Stimulated activated CD8-positive, alpha-beta memory T cell treated with anti-CD3 and anti-CD28 coated beads, Interleukin-4, amount 100 ng/mL, for 48 hours (primary cell): ENCODE results near the gene SLC22A1.

Source experiments
- DNase-seq: peaks from one replicate; pipeline ENCODE4 v3.0.0-alpha.2; 2020

SLC22A1 gene

DNA sequence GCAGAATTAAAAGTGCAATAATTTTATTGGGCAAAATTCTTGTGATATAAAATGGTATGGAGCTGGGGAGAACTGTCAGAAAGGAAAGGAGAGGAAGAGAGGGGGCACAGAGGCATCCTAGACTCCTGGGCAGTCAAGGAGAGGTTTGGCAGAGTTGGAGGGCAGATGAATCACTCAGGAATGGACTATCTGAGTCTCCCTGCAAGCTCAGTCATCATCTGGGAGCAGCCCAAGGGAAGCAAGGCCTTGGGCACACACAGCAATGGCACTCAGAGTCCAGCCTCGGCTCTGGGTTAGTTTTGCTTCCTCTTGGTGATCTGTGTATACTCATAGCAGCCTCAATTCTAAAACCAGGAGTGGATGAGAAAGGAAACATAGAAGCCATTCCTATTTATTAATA lies 67.2 kb downstream of the SLC22A1 start:
- no peak for DNase-seq

DNA sequence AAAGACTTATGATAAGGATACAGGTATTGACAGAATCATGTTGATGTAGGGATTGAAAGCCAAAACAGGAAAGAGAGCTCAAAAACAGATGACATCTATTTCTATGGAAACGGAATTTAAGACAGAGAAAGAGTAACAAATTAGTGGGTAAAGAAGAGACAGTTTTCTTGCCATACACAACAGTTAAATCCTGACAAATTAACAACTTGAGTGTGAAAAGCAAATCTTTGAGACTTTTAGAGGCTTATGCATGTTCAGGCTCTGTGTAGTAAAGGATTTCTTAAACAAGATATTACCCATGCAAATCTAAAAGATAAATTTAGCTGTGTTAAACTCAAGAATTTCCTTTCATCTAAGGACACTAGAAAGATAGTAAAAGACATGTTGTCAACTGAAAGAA lies 68.5 kb downstream of the SLC22A1 start:
- DNase-seq, result no peak

DNA sequence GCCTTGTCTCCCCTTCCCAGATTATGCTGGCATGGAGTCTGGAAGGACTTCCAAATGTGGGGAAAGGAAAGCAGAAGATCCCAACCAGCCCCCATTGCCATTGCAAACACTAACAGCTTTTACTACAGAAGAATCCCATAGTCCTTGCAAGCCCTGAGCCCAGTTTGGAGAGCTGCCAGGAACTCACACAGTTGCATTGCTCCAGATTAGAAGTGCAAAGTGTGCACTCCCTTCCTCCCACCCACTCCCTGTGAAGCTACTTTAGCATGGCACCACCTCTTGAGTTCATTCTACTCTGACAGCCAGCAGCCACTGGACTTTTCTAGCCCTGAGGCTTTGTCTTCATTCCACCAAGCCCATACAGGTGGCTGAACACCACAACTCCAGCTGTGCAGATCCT lies 69.4 kb downstream of the SLC22A1 start:
- DNase-seq, result no peak

DNA sequence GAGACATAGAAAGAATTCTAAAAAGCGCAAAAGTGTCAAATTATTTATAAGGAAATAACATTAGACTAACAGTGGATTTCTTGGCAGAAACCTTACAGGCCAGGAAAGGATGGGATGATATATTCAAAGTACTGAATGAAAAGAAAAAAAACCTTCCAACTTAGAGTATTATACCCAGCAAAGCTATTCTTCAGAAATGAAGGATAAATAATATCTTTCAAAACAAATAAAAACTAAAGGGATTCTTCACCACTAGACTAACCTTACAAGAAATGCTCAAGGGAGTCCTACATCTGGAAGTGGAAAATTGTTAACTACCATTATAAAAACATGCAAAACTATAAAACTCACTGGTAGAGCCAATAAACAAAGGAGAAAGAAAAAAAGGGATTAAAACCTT lies 71.2 kb downstream of the SLC22A1 start:
- DNase-seq, result no peak

DNA sequence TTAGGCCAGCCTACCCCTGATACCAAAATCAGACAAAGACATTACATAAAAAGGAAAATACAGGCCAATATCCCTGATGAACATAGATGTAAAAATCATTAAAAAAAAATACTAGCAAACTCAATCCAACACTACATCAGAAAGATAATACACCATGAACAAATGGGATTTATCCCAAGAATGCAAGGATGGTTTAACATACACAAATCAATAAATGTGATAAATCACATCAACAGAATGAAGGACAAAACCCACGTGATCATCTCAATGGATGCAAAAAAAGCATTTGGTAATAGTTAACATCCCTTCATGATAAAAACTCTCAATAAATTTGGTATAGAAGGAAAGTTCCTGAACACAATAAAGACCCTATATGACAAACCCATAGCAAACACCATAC lies 73.2 kb downstream of the SLC22A1 start:
- no peak for DNase-seq

DNA sequence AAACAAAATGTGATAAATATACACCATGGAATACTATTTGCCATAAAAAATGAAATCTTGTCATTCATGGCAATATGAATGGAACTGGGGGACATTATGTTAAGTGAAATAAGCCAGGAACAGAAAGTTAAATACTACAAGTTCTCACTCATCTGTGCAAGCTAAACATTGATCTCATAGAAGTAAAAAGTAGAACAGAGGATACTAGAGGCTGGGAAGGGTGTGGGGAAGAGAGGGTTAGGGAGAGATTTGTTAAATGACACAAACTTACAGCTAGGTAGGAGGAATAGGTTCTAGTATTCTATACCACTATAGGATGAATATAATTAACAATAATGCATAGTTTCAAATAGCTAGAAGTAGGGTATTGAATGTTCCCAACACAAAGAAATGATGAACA lies 76.0 kb downstream of the SLC22A1 start:
- no peak for DNase-seq

DNA sequence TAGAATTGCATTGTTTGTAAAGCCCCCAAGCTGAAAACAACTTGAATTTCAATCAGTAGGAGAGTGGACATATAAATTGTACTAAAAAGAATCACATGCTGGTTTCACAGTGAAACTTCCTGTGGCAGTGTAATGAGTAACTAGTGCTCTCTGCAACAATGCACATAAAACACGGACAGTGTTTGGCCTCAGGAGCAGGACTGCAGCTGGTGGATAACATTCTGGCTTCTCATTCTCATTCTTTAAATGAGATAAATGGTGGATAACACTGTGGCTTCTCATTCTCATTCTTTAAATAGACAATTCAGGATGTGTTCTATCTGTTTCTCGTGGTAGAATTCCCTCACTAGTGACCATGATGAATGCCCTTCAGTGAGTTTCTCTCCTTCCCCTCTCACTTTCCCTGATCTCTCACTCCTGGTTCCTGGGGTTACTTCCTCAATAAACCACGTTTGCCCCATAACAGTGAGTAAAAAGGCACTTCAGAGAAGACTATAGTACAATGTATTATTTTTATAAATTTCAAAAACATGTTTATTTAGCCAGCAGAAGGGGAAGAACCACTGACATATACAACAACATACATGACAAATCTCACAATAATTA lies 77.1 kb downstream of the SLC22A1 start:
- DNase-seq, result no peak

DNA sequence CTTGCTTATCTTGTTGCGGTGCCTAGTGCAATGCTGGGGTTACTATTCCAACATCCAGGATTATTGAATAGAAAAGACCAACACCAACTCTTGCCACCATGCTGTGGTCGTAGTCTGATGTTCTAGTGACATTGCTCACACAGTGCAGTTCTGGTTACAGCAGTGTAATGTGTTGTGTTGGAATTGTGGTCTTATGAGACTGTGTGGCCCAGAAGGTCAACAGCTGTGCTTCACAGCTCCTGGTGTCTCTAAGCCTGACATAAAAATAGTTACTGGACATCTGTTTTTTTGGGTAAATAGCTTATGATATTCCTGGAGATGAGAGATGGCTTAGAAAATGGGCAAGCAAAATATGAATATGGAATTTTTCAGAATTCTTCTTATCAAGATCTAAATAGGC lies 79.4 kb downstream of the SLC22A1 start:
- no peak for DNase-seq

DNA sequence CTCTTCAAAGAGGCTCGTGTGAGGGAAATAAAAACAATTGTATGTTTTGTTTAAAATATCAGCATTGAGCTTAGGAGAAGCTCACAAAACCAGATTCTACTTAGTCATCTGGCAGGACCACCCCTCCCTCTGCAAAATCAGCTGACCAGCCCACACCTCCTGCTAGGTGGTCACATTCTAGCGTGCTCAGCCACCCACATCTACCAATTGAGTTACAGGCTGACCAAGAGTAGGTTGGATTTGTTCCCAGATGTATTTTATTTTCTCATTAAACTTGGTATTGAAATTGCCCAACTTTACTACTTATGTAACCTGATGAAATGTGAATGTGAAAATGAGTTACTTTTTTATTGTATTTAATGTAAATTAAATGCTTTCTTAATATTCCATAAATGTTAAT lies 80.8 kb downstream of the SLC22A1 start:
- DNase-seq, result no peak

DNA sequence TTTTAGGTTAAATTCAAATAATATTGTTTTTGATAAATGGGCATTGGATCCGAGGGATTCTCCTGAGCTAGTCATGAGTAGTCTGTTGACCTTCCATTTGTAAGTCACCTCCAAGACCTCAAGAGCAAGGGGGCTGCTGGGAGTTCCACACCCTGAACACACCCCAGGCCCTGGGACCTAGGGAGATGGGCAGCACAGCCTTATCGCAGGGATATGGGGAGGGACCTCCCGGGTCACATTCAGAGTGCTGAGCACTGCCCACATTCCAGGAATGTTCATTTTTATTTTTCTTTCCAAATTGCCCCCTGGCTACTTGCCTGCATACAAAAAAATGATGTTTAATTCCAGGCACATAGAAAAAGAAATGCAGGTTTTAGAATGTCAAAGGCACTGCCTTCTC lies 81.5 kb downstream of the SLC22A1 start:
- DNase-seq, result no peak

DNA sequence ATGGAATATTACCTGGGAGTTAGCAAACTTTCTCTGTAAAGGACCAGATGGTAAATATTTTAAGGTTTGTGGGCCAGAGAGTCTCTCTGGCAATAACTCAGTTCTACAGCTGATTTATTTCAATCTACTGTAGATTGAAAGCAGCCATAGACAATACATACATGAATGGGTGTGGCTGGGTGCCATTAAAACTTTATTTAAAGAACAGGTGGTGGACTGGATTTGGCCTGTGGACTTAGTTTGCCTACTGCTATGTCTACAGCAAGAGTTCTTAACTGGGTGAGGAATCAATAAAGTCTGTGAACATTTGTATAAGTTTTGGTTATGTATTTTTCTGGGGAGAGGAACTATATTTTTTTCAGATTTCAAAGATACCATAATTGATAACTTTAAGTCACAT lies 81.9 kb downstream of the SLC22A1 start:
- DNase-seq, result no peak

DNA sequence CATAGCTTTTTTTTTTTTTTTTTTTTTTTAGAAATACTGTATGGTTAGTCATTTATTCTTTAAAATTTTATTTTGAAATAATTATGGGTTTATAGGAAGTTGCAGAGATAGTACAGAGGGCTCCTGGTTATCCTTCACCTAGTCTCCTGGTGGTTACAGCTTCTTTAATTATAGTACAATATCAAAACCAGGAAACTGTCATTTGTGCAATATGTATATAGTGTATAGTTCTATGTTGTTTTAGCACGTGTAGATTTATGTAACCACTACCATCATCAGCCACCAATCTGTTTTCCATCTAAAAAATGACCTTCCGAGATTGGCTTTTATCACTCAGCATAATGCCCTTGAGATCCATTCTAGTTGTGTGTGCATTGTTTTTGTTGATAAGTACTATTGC lies 82.3 kb downstream of the SLC22A1 start:
- no peak for DNase-seq

DNA sequence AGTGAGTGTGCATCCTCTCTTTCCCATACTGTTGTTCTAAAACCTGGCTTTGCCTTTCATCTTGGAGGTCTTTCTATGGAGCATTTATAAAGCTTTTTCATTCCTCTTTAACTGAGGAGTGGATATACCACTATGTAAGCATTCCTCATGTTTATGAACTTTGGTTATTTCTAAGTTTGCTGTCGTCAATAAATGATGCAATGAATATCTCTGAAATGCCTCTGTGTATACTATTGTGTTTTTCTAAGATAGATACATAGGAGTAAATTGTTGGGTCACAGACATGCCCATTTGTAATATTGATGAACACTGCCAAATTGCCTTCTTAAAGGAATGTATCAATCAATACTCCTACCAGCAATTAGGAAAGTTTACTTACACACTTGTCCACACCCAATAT lies 83.1 kb downstream of the SLC22A1 start:
- no peak for DNase-seq

DNA sequence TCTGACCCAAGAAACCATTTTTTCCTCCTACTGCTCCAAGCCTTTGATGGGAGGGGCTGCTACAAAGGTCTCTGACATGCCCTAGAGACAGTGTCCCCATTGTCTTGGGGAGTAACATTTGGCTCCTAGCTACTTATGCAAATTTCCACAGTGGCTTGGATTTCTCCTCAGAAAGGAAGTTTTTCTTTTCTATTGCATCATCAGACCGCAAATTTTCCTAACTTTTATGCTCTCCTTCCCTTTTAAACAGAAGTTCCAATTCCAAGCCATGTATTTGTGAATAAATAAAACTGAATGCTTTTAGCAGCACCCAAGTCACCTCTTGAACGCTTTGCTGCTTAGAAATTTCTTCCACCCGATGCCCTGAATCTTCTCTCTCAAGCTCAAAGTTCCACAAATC lies 86.0 kb downstream of the SLC22A1 start:
- no peak for DNase-seq
